ENCODE measurements around the gene C9orf40. TPM values are rescaled to one million over a fixed set of nuclear protein-coding genes. Genes with fewer than 3 reads are reported as not detected.

The C9orf40 gene, protein sequence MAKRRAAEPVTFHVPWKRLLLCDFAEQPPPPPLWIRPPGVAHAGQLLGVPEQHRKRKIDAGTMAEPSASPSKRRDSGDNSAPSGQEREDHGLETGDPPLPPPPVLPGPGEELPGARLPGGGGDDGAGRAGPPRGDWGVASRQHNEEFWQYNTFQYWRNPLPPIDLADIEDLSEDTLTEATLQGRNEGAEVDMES
- total RNA-seq, result 2.9 TPM
- long read RNA-seq, transcript C9orf40-201 (2 exons, 2,327 nt), result major isoform, 8 of 11 reads
- long read RNA-seq, partial matches to known transcripts, result 0 of 11 reads
- long read RNA-seq, other reads (novel, unspliced or antisense), result 3 of 11 reads

DNA sequence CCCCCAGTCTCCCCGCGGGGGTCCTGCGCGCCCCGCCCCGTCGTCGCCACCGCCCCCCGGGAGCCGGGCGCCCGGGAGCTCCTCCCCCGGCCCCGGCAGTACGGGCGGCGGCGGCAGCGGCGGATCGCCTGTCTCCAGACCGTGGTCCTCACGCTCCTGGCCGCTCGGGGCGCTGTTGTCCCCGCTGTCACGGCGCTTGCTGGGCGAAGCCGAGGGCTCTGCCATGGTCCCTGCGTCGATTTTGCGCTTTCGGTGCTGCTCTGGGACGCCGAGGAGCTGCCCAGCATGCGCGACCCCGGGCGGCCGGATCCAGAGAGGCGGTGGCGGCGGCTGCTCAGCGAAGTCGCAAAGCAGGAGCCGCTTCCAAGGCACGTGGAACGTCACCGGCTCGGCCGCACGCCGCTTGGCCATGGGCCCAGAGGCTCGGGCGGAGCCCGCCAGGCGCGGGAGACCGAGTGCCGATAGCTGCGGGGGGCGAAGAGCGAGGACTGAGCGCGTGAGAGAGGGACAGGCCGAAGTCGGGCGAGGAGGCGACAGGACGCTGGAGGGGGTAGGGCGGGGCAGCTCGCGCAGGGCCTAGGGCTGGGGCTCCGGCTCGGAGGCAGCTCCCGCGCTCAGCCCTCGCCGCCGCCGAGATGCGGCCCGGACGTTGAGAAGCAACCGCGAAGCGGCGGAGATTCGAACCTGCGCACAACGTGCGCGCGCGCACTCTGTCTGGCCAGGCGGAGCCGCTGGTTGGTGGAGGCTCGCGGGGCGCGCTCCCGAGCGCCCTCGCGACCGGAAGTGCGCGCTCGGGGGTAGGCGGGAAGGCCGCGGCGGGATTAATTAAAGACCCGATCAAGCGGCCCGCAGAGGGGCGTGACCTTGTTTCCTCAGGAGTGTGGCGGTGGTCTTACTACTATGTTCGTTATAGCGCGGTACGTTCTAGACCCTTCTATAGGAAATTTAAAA lies at the start of gene C9orf40:
Gene C9orf40 (minus strand): TSS at position 712 of the 951 bp plus-strand sequence. CDS start 301 bp downstream, at position 411.
- ATAC-seq (peak; percentile 98), DNase-seq (peak; percentile 97)
- Histone ChIP-seq H3K4me3 (peak within 1 kb of the TSS; percentile 94), H3K9me3 (no peaks in the 10 kb centered on the region), H3K27ac (peak within 1 kb of the TSS; percentile 98), H3K4me1 (peaks cover 6% of the 10 kb centered on the region), H3K36me3 (no peaks in the 10 kb centered on the region), H3K27me3 (no peaks in the 10 kb centered on the region)
- intact Hi-C loops (cut with DNase I), result no loop called here
- TF ChIP-seq, protein P1, sequence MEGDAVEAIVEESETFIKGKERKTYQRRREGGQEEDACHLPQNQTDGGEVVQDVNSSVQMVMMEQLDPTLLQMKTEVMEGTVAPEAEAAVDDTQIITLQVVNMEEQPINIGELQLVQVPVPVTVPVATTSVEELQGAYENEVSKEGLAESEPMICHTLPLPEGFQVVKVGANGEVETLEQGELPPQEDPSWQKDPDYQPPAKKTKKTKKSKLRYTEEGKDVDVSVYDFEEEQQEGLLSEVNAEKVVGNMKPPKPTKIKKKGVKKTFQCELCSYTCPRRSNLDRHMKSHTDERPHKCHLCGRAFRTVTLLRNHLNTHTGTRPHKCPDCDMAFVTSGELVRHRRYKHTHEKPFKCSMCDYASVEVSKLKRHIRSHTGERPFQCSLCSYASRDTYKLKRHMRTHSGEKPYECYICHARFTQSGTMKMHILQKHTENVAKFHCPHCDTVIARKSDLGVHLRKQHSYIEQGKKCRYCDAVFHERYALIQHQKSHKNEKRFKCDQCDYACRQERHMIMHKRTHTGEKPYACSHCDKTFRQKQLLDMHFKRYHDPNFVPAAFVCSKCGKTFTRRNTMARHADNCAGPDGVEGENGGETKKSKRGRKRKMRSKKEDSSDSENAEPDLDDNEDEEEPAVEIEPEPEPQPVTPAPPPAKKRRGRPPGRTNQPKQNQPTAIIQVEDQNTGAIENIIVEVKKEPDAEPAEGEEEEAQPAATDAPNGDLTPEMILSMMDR (IDR thresholded peaks at IDR 0.05), result peak; percentile 80

DNA sequence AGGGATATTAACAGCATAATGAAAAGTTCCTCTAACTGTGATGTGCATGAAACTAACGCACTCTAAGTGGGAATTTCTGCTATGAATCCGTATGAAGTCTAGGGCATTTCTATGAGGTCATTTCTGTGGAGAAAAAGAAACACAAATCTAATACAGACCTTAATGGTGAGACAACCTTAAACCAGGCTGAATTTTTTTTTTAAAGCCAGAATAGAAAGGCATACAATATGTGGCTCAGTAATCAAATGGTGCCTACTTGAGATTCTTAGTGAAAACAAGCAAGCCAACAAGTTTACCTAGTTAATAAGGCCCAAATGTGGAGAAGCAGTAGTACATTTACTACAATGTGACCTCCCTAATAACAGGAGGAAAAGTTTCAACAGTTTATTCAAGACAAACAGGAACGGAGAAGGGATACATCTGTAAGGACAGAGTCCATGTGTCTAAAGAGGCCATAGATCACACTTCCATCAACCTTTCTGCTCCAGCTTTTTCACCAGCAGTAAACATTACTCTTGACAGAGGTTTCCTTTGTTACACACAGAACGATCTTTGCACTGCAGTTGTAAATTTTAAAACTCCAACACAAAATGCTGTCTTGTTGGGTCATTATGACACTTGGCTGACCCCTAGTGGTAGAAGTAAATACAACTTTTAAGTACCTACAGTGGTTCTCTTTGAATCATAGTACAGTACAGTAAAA lies 49.2 kb upstream of the C9orf40 start:
- Histone ChIP-seq H3K27me3 (no peaks in the 10 kb centered on the region), H3K36me3 (no peaks in the 10 kb centered on the region), H3K9me3 (no peaks in the 10 kb centered on the region), H3K4me1 (no peaks in the 10 kb centered on the region), H3K4me3 (no peak overlapping the region), H3K27ac (no peak overlapping the region)
- ATAC-seq (peak; percentile 91), DNase-seq (no peak)
- intact Hi-C loops (cut with DNase I), result loop anchor here (5.0 kb wide), 1 partner anchor 225 kb away; no protein-coding TSS in a partner anchor
- TF ChIP-seq, protein P1 (IDR thresholded peaks at IDR 0.05), result peak; percentile 81

DNA sequence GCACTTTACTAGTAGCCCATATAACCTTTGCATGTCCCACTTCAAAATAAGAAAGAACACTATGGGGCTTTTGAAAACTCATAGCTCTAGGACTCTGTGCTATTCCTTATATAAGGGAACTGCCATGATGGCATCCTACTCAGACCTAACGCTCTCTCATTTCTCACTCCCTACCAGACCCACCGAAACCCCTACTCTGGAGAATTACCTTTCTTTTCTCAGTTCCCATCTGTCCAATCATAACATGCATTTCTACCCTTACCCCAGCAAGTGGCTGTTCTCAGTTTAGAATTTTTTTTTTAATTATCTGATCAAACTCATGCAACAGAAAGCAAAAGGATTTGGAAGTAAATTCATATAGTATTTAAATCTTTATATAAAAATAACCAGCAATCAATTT lies 48.1 kb upstream of the C9orf40 start:
- TF ChIP-seq, protein P1 (IDR thresholded peaks at IDR 0.05), result no peak
- DNase-seq (no peak), ATAC-seq (no peak)
- Histone ChIP-seq H3K9me3 (no peaks in the 10 kb centered on the region), H3K4me3 (no peak overlapping the region), H3K36me3 (peaks cover 8% of the 10 kb centered on the region), H3K4me1 (no peaks in the 10 kb centered on the region), H3K27ac (no peak overlapping the region), H3K27me3 (no peaks in the 10 kb centered on the region)
- intact Hi-C loops (cut with DNase I), result loop anchor here (5.0 kb wide), 1 partner anchor 224 kb away; no protein-coding TSS in a partner anchor

DNA sequence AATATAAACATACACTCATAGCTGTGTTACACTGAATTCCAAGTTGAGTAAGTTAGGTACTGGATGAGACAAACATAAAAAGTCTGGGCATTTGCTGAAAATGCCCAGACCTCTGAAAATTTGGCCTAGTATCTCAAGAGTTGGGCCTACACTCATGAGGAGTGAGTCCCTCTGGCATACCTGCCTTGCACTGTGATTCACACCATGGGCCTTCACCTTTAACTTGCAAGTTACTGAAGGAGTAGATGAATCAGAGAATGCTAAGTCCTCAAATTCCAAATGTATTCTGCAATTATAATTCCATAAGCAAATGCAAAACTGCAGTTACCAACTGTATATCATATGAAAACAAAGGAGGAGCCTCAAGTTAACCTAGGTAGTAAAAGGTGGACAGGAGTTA lies 32.3 kb upstream of the C9orf40 start:
- Histone ChIP-seq H3K4me3 (no peak overlapping the region), H3K27me3 (no peaks in the 10 kb centered on the region), H3K27ac (no peak overlapping the region), H3K4me1 (no peaks in the 10 kb centered on the region), H3K9me3 (no peaks in the 10 kb centered on the region), H3K36me3 (peaks cover 3% of the 10 kb centered on the region)
- TF ChIP-seq, protein P1 (IDR thresholded peaks at IDR 0.05), result no peak
- DNase-seq, result no peak
- intact Hi-C loops (cut with DNase I), result no loop called here
- no peak for ATAC-seq

DNA sequence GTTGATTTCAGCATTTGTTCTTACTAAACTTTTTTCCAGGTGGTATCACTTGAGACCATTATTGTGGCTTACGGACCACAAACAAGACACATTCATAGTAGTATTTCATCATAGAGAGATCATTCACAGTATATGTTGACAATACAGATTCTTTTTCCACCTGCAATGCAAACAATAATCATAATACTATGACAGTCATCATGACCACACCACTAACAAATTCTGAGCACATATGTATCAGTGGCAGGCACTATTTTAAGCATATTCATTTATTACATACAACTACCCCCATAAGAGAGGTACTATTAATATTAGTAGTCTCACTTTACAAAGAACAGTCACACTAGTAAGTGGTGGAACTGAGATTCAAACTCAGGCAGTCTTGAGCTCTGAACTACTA lies 31.0 kb upstream of the C9orf40 start:
- peaks cover 3% of the 10 kb centered on the region for H3K36me3 ChIP-seq
- TF ChIP-seq, protein P1 (IDR thresholded peaks at IDR 0.05), result no peak
- H3K9me3 ChIP-seq, result no peaks in the 10 kb centered on the region
- DNase-seq (no peak), ATAC-seq (no peak)
- intact Hi-C loops (cut with DNase I), result no loop called here
- no peak overlapping the region for H3K27ac ChIP-seq
- no peak overlapping the region for H3K4me3 ChIP-seq
- no peaks in the 10 kb centered on the region for H3K27me3 ChIP-seq
- H3K4me1 ChIP-seq, result no peaks in the 10 kb centered on the region

Data from upper lobe of right lung (tissue), 1 donor.